ENCODE results near the gene LIN37. TPM values are rescaled to one million over a fixed set of nuclear protein-coding genes. Genes with fewer than 3 reads are reported as not detected.
A peak's percentile ranks its signal among the peaks of the same experiment; 100 is the strongest.

LIN37 gene
- total RNA-seq (16.0 and 16.8 TPM in 2 replicates), polyA plus RNA-seq (11.4 and 16.3 TPM in 2 replicates)

- Histone ChIP-seq H3K4me3 (peak within 1 kb of the TSS; percentile 75), H3K27ac (no peak within 1 kb of the TSS), H3K9me3 (ENCODE audit: low read depth) (no peaks in the 10 kb centered on the region), H3K27me3 (no peaks in the 10 kb centered on the region), H3K36me3 (no peaks in the 10 kb centered on the region), H3K4me1 (ENCODE audit: low read depth) (no peaks in the 10 kb centered on the region)
- peak; percentile 99 to 100 for DNase-seq (ENCODE audit: low read depth in 1 of 2, low spot score in 1 of 2)
- TF ChIP-seq CTCF (IDR thresholded peaks at IDR 0.05; ENCODE audit: low read depth, low read length) = no peak
Measured at GRCh38 chr19:35748106-35749020, at the start of gene LIN37. LIN37 (plus strand) TSS chr19:35748576; CDS start chr19:35748725, 149 bp downstream.

GRCh38 chr19:35702223-35703012 is 46.0 kb upstream of the LIN37 start:
- Histone ChIP-seq H3K27ac (peak overlapping the region; percentile 53), H3K9me3 (ENCODE audit: low read depth) (no peaks in the 10 kb centered on the region), H3K4me3 (peak overlapping the region; percentile 53), H3K4me1 (ENCODE audit: low read depth) (no peaks in the 10 kb centered on the region), H3K36me3 (no peaks in the 10 kb centered on the region), H3K27me3 (no peaks in the 10 kb centered on the region)
- no peak for TF ChIP-seq CTCF (IDR thresholded peaks at IDR 0.05; ENCODE audit: low read depth, low read length)
- DNase-seq (ENCODE audit: low read depth in 1 of 2, low spot score in 1 of 2) = peak; percentile 97 to 98

DNA sequence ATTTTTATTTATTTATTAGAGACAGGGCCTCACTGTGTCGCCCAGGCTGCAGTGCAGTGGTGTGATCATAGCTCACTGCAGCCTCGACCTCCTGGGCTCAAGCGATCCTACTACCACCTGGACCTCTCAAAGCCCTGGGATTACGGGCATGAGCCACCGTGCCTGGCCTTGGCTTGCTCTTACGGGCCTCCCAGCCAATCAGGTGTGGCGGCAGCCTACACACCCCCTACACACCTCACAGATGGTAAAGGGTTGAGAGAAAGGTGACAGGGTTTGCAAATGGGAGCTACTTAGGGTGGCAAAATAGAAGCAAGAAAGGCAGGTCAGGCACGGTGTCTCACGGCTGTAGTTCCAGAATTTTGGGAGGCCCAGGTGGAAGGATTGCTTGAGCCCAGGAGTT is 45.0 kb upstream of the LIN37 start:
- no peak for DNase-seq (ENCODE audit: low read depth in 1 of 2, low spot score in 1 of 2)
- Histone ChIP-seq H3K36me3 (no peaks in the 10 kb centered on the region), H3K4me3 (no peak overlapping the region), H3K4me1 (ENCODE audit: low read depth) (no peaks in the 10 kb centered on the region), H3K27ac (no peak overlapping the region), H3K27me3 (no peaks in the 10 kb centered on the region), H3K9me3 (ENCODE audit: low read depth) (no peaks in the 10 kb centered on the region)
- TF ChIP-seq CTCF (IDR thresholded peaks at IDR 0.05; ENCODE audit: low read depth, low read length) = no peak

DNA sequence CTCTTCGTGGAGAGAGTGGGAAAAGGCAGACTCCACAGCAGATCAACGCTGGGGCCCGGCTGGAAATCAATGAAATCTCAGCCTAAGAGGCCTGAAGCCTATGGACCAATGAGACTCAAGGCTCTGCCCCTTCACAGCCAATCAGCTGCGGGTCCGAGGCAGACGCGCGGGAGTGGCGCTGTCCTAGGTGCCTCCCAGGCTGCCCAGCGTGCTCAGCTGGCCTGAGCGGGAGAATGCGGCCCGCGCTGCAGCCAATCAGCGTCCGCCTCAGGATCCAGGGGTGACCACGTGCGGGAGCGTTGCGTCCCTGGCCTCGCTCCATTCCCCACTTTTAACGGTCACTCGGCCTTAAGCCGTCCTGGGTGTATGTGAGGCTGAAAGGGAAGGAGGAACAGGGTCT is 44.2 kb upstream of the LIN37 start, which contains the start of gene ZBTB32:
ZBTB32 (plus strand) TSS at position 341 of the 400 bp plus-strand sequence. CDS start 10,069 bp downstream, outside the sequence.
- peak; percentile 69 to 77 for DNase-seq (ENCODE audit: low read depth in 1 of 2, low spot score in 1 of 2)
- H3K27ac ChIP-seq = no peak within 1 kb of the TSS
- H3K36me3 ChIP-seq = no peaks in the 10 kb centered on the region
- H3K4me1 ChIP-seq (ENCODE audit: low read depth) = no peaks in the 10 kb centered on the region
- no peaks in the 10 kb centered on the region for H3K27me3 ChIP-seq
- no peak within 1 kb of the TSS for H3K4me3 ChIP-seq
- no peak for TF ChIP-seq CTCF (IDR thresholded peaks at IDR 0.05; ENCODE audit: low read depth, low read length)
- no peaks in the 10 kb centered on the region for H3K9me3 ChIP-seq (ENCODE audit: low read depth)

- H3K9me3 ChIP-seq (ENCODE audit: low read depth) = no peaks in the 10 kb centered on the region
- H3K27ac ChIP-seq = no peak overlapping the region
- TF ChIP-seq CTCF (IDR thresholded peaks at IDR 0.05; ENCODE audit: low read depth, low read length) = no peak
- no peaks in the 10 kb centered on the region for H3K4me1 ChIP-seq (ENCODE audit: low read depth)
- H3K36me3 ChIP-seq = no peaks in the 10 kb centered on the region
- DNase-seq (ENCODE audit: low read depth in 1 of 2, low spot score in 1 of 2) = no peak
- H3K4me3 ChIP-seq = no peak overlapping the region
- no peaks in the 10 kb centered on the region for H3K27me3 ChIP-seq
Measured at GRCh38 chr19:35708391-35708790, 40.0 kb upstream of the LIN37 start.
